Measurements from ENCODE around the gene CCNF.
A peak's percentile ranks its signal among the peaks of the same experiment; 100 is the strongest.
"Not testable (repeated sequence)": the region's sequence is repeated elsewhere in the genome, so short reads cannot be mapped to it uniquely, and the experiment has no call there.

The CCNF gene

GRCh38 chr16:2429771-2430663 lies 770 bp downstream of the CCNF start:
- DNase-seq, result peak; percentile 55

DNA sequence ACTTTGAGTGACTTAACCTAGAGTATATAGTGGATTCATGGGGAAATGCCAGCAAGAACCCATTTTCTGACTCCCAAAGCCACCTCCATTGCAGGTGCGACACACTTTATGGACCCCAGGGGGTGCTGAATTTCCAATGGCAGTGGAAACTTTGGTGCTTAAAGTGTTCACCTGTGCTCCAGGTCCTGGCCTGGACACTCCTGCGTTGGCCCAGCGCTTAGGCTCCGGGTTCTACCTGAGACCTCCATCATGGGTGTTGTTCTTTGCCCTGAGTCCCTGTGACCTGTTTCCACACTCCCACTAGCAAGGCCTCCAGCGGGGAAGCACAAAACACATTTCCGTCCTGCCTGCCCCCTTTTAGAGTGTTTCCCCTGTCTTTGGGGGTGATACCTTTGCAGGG lies 3.0 kb downstream of the CCNF start:
- DNase-seq, result no peak

DNA sequence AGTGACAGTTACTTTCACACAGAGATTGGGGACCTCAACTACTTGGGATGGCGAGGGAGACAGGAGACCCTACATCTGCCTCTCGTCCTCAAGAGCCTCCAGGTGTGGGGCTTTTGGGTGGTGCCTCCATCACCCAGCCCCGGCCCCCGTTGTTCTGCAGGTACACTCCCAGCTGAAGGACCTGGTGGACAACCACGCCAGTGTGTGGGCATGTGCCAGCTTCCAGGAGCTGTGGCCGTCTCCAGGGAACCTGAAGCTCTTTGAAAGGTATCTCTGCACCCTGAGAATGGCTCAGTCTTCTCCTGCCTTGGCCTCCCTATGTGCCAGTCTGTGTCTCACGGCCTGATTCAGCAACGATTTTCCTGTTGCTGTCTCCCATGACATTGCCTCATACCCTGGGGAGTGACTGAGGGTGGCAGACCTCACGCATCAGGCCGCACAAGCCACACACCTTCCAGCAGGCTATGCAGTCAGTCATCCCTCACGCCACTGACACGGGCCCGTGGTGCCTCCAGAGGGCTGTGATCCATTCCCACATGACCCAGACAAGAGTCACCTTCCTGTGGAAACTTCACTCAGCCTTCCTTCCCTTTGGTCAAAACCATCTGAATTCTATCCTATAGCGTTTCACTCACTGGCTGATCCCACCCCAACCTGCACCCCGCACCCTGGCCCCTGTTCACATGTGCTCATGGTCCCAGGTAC lies 3.7 kb downstream of the CCNF start:
- DNase-seq, result no peak

DNA sequence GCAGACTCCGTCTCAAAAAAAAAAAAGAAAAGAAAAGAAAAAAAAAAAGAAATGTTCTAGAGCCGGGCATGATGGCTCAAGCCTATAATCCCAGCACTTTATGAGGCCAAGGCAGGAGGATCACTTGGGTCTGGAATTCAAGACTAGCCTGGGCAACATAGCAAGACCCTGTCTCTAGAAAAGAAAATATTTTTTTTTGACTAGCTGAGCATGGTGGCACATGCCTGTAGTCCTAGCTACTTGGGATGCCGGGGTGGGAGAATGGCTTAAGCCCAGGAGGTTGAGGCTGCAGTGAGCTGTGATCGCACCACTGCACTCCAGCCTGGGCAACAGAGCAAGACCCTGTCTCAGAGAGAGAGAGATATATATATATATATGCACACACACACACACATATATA lies 6.0 kb downstream of the CCNF start:
- not testable (repeated sequence) for DNase-seq

DNA sequence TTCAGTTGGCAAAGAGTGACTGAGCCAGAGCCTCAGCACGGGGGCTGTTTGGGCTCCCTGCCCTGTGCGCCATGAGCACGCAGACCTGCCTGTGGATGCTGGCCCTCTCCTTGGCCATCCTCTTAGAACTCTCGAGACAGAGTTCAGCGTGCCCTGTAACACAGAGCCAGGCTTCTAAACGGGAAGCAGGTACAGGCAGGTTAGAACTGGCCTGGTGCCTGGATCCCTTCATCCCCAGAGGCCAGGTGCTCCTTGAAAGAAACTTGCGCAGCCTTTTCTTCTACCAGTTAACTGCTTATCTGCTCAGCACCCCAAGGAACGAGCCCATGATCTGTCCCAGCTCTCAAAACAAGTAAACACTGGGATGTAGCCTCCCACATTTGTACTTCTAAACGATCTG lies 6.9 kb downstream of the CCNF start:
- no peak for DNase-seq

- no peak for DNase-seq
Measured at GRCh38 chr16:2437032-2437790, 8.0 kb downstream of the CCNF start.

DNA sequence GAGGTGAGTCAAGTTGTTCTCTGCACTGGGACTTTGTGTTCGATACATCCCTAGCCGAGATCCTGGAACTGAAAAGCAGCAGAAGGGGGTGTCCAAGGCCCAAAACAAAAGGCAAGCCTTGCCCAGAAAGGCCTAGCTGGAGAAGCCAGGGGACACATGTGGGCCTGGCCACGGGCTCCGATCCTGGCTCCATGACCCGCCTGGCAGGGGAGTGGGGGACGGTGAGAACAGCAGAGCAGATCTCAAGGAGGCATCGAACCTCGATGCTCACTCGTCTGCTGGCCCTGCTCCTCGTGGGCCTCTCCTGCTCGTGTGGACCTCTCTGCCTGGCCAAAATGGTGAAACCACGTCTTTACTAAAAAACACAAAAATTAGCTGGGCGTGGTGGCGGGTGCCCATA lies 8.9 kb downstream of the CCNF start:
- no peak for DNase-seq

GRCh38 chr16:2439598-2439997 lies 10.4 kb downstream of the CCNF start:
- no peak for DNase-seq

DNA sequence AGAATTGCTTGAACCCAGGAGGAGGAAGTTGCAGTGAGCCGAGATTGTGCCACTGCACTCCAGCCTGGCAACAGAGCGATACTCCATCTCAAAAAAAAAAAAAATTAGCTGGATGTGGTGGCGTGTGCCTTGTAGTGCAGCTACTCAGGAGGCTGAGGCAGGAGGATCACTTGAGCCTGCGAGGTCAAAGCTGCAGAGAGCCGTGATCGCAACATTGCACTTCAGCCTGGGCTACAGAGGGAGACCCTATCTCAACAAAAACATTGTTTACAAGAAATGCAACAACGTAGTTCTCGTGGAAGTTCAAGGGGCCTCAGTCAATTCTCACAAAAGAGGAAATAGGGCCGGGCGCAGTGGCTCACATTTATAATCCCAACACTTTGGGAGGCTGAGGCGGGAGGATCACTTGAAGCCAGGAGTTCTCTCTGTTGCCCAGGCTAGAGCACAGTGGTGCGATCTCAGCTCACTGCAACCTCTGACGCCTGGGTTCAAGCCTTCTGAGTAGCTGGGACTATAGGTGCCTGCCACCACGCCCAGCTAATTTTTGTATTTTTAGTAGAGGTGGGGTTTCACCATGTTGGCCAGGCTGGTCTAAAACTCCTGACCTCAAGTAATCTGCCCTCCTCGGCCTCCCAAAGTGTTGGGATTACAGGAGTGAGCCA lies 12.0 kb downstream of the CCNF start:
- not testable (repeated sequence) for DNase-seq

- DNase-seq, result no peak
Measured at GRCh38 chr16:2443555-2443954, 14.3 kb downstream of the CCNF start.

GRCh38 chr16:2447920-2448583 lies 18.8 kb downstream of the CCNF start:
- DNase-seq, result no peak

GRCh38 chr16:2449118-2449517 lies 19.9 kb downstream of the CCNF start:
- no peak for DNase-seq

DNA sequence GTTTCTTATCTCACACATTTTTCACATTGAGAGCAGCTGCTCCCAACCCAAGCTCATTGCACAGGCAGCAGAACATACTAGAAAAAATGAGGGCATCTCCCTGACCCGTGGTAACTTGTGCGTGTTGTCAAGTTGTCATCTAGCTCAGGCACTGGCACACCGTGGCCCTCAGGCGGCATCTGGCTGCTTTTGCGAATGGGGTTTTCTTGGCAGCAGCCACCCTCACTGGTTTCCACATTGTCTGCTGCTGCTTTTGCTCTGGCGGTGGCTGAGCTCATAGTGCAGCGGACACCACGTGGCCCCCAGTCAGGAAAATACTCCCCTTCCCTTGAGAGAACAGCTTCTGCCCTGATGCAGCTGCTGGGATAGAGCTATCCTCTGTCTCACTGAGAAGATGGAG lies 21.3 kb downstream of the CCNF start:
- no peak for DNase-seq

DNA sequence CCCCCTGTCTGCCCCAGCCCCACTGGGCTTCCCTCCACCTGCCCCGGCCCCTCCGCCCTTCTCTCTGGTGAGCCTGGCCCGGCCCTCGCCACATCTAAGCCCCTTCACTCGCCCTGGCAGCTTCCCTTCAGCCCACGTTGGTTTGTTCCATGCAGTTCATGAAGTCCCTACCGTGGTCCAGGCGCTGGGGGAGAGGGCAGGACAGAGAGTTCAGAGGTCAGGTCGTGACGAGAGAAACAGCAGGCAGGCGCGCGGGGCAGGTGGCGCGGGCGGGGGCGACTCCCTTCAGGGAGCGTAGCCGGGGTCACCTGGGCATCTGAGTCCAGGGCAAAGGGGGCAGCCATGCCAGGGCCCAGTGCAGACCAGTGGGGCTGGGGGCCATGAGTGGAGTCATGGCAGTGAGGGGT lies 21.7 kb downstream of the CCNF start:
- DNase-seq, result no peak

DNA sequence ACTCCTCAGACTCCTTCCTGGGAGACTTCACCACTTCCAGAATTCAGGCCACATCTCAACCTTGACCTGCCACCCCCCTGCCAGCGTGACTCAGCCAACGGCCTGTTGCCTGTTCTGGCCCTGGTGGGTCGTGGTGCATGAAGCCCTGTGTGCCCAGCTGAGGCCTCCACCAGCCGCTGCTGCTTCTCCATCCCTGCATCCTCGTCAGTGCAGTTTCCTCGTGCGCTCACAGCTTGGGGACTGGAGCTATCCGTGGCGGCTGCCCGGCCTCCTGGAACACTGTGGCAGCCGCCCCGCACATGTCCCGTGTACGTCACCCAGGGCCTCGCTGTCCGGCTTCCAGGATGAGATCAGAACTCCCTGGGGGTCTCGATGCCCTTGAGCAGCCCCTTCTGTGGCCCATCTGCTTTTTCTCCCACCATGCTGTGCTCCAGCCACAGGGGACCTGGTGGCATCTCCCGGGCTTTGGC lies 22.6 kb downstream of the CCNF start:
- no peak for DNase-seq

DNA sequence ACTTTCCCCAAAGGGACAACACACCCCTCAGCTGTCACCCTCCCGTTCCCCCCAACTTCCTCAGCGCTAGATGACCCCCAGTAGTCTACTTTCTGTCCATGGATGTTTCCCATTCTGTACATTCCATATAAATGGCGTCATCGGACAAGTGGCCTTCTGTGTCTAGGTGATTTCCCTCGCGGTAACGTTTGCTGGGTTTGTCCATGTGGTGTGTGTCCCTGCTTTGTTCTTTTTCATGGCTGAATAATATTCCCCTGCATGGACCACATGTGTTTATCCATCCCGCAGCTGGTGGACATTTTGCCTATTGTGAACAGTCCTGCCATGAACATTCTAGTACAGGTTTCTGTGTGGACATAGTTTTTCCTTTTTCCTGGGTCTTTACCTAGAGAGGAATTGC lies 23.4 kb downstream of the CCNF start:
- DNase-seq, result no peak

- DNase-seq, result no peak
Measured at GRCh38 chr16:2455081-2455845, 26.0 kb downstream of the CCNF start.

DNA sequence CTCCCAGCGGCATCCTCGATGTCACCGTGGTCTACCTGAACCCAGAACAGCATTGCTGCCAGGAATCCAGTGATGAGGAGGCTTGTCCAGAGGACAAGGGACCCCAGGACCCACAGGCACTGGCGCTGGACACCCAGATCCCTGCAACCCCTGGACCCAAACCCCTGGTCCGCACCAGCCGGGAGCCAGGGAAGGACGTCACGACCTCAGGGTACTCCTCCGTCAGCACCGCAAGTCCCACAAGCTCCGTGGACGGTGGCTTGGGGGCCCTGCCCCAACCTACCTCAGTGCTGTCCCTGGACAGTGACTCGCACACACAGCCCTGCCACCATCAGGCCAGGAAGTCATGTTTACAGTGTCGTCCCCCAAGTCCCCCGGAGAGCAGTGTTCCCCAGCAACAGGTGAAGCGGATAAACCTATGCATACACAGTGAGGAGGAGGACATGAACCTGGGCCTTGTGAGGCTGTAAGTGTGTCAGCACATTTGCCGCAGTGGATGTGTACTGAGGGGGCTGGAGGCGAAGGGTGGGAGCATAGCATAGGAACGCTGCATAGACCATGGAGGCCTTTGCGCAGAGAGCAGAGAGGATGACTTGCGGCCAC lies 27.4 kb downstream of the CCNF start:
- DNase-seq, result no peak

DNA sequence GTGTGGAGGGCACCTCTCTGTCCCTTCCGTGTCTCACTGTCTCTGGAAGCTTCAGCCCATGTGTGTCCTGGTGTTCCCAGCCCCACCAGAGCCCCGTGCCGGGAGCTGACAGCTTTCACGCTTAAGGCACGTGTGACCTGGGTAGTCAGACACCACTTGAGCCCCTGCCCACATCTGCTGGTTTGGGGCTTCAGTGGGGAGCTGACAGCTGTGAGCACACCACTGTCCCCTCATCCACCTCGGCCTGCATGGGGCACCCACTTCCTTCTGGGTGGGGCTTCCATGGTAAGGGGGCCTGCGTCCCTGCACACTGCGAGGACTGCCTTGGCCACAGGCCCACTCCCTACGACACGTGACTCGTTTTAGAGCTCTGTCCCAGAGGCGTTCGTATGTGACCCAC lies 28.0 kb downstream of the CCNF start:
- DNase-seq, result no peak

DNA sequence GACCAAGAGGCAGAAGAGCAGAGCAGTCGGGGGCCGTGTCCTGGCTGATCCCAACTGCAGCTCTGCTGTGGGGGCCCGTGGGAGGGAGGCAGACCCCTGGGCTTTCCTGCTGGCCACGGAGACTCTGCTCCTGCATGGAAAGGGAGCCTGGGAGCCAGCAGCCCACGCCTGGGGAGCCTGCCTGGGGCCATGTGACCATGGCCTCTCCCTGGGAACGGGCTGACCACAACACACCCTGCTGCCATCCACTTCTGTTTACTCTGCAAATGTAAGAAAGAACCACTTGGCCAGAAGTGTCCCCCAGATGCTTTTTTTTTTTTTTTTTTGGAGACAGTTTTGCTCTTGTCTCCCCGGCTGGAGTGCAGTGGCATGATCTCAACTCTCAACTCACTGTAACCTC lies 28.7 kb downstream of the CCNF start:
- DNase-seq, result no peak

All from retina (tissue), 1 donor.